HL-60/S4 (cell line): ENCODE results near the gene CHPF.

Experiments
- in situ Hi-C: fragments of 300-500 bp; cut with MboI; formaldehyde crosslinking; loops from 2 replicates; pipeline ENCODE4 v1.14.3; 2022; ENCODE audit warnings: low sequenced_read_pairs

The CHPF gene

DNA sequence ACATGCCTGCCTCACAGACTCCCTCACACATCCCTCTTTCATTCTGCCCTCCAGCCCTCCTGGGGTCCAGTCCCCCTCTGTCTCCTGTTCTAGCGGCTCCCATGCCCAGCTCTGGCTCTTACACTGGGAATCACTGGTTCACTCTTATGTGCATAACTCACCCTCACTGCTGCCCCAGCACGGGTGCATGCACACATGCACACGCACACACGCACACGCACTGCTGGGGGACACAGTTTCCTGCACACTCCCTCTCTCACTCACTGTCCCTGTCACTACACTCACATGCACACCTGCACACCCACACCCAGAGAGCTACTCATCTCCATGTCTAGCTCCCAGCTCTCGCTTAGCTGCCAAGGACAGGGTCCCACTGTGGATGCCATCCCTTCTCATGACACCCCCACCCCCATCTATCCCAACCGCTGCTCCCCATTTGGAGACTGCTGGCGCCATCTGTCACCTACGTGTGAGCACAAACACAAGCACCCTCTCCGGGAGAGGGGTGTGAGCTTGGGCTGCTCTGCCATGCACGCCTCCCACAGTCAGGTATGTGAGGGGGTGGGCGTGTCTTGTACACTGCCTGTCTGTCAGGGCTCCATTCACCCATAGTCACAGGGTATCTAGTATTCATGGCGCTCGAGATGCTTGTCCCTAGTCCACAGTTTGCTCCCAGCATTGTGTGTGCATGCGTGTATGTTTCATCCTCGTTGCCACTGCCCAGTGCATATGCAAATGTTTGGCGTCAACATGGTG, 27.6 kb downstream of the CHPF start:
- in situ Hi-C loops: no loop called here

DNA sequence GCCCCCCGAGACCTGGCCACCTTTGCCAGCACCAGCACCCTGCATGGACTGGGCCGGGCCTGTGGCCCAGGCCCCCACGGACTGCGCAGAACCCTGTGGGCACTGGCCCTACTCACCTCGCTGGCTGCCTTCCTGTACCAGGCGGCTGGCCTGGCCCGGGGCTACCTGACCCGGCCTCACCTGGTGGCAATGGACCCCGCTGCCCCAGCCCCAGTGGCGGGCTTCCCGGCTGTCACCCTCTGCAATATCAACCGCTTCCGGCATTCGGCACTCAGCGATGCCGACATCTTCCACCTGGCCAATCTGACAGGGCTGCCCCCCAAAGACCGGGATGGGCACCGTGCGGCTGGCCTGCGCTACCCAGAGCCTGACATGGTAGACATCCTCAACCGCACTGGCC, 28.8 kb downstream of the CHPF start:
- in situ Hi-C loops: no loop called here

DNA sequence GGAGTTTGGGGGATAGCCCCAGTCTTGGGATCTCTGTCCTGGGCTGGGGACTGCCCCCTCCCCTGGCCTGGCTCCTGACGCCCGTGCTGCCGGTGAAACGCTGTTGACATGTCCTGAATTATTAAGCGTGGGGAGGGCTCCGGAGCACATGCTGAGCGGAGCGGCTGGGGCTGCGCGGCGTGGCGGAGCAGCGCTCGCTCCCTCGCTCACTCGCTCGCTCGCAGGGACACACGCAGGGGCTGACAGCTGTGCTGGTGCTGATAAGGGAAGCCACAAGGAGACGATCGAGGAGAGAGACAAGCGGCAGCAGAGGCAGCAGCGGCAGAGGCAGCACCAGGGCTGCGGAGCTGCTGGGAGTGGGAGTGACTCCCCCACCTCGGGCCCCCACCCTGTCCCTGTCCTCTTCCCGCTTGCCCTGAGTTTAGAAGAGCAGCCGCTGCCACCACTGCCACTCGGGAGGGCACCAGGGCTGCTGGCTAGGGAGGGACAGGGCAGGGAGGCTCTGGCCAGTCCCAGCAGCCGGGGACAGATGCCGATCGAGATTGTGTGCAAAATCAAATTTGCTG, 29.3 kb downstream of the CHPF start, which contains the start of gene ASIC4:
TSS of gene ASIC4 (plus strand) at position 287 of the 566 bp plus-strand sequence. CDS start at position 530, 243 bp downstream.
- in situ Hi-C loops: no loop called here

DNA sequence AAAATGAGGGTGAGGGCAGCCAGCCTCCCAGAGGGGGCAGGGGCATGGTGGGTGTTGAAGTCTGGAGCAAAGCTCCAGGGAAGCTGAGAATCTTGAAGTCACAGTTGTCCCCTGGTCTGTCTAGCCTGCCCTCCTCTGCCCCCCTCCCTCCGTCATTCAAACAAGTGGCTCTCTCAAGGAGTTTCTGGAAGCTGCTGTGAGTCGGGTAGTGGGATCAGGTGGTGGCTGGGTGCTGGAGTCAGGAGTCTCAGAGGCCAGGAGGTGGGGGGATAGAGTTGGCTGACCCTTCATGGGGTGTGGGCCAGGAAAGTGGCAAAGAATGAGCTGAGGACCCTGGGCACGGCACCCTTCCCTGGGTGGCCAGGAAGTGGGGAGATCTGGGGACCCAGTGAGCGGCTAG, 29.8 kb downstream of the CHPF start:
- in situ Hi-C loops: no loop called here

DNA sequence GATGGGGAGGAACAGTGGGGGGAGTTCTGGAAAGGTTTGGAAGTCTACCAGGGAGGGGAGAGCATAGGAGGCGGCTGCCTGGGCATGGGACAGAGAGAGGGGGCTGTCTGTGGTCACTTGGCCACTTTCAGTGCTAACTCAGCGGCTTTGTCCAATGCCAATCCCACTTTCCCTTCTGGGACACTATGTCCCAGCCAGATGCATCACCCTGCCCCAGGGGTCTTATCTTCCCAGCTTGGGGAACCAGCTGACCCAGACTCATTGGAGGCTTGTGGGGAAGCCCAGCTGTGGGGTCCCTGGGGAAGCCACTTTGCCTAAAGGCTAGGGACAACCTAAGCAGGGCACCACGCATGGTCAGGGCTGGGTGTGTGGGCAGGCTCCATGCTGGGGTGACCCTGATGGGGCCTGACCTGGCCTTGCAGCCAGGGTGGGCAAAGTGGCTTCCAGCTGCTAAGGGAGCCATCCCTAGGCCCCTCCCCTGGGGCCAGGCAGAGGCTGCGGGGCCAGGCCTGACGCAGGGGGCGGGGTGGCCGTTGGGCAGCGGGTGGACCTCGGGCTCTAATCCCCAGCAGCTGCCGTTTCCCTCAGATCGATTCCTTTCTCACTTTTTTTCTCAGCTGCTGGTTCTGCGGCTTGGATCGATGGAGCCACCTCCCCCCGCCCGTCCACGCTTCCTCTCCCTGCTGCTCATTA, 30.9 kb downstream of the CHPF start:
- in situ Hi-C loops: no loop called here

DNA sequence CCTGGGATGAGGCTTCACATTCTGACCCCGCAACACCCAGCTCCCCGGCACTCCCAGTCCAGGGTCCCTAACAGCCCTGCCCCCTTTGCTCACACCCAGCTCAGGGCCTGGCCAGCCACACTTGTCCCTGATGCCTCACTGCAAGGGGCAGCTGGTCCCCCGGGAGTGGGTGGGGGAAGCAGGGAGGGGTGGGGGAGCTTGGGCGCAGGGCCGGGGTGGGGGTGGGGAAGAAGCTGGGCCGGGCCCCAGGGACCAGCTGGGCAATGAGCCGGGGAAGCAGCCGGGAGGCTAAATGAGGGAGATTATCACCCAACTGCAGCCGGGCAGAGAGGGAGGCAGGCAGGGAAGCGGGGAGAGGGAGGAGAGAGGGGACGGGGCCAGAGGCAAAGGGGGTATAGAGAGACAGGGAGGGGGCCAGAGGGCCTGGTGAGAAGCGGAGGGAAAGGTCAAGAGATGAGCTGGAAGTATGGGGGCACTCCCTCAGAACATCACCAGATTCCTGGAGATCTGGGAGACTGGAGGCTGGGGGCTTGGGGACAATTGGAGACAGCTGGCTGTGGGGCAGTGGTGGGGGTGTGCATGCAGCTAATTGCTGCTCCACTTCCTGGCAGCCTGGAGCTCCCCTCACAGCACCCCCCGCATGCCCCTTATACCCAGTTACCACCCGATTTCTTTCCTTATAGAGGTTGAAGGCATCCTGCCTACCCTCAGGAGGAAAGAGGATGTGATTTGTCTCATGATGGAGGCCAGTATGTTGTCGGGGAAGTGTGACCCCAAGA, 31.9 kb downstream of the CHPF start:
- in situ Hi-C loops: no loop called here

DNA sequence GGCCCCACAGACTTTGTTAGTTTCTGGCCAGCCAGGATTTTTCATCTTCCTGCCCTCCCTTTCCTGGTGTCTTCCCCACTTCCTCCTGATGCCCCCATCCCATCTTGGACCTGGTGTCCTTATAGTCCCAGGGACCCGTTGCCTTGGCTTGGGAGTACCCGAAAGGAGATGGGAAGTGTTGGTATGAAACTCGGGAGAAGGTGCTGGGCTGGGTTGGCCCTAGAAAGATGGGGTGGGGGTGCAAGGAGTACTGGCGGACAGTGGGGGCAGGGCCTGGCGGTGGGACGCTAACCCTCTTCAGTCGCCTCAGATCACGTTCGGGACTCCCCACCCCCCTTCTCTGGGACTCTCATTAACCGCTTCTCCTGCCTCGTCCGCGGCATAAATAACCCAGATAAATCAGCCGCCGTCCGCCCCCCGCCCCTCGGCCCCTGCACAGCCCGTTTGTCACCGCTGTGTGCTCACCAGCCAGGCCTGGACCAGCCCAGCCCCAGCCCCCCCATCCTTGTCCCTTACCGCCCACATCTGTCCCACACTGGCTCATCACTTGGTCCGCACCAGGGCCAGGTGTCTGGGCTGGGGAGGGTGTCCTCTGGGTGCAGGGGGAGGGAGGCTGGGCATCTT, 33.0 kb downstream of the CHPF start:
- in situ Hi-C loops: no loop called here

DNA sequence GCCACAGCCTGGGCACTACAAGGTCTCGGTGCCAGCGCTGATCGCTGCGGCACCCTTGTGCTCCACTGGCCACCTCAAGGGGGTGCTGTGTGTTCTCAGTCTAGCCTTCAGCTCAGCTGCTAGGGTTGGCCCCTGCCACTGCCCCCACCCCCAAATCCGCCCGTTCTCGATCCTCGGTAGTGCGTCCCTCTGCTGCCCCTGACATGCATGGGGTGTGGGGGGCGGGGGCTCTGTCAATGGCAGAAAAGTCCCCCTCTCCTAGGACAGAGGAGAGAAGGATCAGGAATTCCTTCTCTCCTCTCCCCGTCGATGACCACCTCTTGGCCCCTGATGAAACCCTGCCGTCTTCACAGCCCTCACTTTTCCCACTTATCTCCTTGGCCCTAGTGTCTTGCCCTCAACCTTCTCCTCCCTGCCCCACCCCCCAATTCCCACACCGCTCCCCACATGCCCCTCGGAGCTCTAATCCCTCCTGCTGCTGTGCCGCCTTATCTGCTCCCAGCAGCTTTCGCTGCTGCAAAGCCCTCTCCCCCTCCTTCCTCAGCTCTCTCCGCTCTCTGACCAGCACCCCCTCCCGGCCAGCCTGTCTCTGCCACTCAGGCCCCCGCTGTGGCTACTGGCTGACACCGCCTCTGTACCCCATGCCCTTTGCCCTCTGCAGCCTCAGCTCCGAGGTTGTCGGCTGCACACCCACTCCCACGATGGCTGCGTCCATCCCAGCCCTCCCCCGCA, 33.7 kb downstream of the CHPF start:
- in situ Hi-C loops: no loop called here

DNA sequence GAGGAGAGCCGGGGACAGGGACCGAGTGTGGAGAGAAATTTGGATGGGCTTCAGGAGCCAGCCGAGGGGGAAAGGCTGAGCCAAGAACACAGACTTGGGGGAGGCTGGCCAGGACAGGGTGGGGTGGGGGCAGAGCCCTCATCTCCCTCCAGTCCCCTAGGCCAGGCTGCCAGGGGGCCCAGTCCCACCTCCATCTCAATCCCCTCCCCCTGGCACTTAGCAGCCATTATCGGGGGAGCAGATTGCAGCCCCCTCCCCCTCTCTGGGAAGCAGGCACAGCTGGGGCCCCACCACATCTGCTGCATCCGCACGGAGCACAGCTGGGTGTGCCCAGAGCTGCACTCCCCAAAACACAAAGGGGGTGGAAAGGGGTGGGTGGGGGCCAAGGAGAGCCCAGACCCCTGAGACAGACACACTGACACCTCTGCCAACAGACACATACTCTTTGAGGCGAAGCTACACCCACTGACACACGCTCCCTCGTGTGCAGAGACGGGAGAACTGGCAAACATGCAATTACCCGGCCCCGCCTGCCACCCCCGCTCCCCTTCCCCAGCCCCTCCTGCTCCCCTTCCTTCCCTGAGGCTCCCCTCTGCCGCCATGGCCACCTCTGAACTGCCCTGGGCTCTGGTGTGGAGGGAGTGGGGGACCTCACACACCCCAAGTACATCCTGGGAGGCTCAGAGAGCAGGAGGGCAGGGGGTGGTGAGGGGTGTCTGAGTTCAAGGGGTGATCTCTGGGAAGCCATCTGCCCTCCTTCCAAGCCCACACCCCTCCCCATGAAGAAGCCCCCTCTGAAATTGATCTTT, 34.4 kb downstream of the CHPF start:
- in situ Hi-C loops: no loop called here

DNA sequence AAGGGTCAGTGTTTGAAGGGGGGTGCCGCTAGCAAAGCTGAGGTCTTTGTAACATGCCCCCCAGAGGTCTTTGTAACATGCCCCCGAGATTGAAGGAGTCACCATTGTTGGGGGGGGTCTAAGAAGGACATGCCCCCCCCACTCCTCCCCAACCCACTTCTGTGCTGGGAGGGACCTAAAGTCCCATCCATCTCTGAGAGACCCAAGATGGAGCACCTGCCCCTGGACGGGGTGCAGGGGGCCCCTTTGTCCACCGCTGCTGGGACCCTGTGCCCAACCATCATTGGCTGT, 35.2 kb downstream of the CHPF start:
- in situ Hi-C loops: no loop called here

DNA sequence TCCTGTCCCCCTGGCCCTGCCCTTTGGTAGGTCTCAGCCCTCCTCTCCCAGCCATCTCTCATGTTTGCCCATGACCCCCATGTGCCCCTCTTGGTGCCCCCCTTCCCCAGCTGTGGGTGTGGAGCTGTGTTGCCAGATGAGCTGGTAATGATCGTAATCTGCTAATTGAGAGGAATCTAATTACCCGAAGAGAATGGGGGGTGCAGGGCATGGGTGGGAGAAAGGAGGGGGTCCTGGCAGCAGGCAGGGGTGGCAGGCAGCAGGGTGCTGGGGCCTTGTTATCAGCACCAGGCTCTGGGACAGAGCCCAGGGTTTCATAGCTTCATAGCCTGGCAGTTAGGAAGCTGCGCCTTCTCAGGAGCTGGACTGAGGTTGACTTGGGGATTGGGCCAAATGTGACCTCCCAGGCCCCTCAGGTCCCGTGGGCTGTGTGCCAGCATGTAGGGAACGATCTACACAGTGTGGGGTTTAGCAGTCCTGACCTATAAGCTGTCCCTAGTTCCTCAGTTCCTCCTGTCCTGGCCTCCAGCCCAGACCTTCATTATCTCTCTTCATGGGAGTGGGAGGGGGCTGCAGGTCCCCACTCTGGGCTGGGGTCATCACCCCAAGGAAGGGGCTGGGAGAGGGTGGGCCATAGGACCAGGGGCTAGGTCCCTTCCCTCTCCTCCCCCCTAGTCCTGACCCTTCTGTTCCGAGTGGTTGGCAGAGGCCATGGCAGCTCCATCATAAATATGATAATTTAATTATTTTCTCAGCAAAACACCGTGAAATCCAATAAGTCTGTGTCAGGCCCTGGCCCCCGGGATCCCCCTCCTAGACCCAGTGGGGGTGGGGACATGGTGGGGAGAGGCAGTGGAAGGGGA, 35.8 kb downstream of the CHPF start:
- in situ Hi-C loops: no loop called here

DNA sequence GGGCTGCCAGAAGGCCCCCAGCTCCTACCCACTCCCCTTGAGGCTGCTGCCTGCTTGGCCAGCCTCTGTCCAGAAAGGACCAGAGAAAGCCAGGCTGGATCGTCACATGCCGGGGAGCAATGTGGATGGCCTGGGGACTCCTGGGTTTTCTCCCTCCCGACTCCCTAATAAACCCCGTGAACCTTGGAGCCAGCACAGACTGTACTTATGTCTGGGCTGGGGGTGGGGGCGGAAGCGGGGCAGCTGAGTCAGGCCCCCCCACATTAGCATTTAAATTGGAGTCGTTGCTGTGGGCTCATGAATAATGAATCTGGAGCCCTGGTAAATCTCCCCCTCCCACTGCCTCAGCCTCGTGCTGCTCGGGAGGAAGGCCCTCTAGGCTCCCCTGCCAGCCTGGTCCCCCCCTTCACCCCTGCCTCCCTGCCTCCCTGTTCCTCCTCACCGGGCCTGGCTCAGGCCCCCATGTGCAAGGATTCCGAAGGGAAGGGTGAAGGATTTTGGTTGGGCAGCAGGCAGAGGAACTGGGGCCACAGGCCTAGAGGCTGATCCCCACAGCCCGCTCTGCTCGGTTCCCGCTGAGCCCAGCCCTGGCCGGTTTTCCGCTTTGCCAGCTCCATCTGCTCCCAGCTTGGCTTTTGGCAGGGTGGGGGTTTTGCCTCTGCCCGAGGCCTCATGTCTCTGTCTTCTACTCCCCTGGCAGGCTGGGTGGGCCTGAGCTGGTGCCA, 36.6 kb downstream of the CHPF start:
- in situ Hi-C loops: no loop called here

DNA sequence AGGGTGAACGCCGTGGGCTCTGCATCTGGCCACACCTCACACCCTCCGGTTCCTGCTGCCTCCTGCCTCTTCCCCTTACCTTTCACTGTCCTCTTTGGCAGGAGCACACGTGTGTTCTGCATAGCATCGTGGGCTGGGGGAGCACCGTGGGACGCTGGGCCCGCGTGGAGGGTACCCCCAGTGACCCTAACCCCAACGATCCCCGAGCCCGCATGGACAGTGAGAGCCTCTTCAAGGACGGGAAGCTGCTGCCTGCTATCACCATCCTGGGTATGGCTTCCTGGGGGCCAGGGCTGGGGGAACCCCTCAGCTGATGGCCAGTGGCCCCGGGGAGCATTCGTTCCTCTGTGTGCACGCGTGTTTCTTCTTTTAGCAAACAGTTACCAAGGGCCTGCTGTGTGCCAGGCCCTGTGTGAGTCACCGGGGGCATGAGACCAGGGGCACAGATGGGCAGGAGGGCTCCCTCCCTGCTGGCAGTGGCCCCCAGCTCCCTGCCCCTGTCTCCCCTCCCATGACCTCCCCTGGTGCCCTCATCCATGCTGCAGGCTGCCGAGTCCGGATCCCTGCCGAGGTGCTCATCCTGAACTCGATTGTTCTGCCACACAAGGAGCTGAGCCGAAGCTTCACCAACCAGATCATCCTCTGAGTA, 37.3 kb downstream of the CHPF start:
- in situ Hi-C loops: no loop called here

DNA sequence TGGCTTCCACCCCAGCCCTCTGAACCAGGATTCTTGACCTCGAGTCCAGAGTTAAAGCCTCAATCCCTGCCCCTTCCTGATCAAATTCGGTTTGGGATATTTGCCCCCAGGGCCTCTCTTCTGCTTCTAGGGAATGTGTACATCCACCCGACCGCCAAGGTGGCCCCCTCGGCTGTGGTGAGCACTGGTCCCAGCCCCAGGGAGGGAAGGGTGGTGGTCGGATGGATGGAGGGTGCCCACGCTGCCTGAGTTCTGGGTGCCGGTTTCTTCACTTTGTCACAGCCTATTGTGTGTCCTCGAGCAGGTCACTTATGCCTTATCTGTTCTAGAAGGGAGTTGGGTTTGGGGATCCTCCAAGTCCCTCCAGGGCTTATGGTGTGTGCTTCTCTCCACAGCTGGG, 38.0 kb downstream of the CHPF start:
- in situ Hi-C loops: no loop called here

DNA sequence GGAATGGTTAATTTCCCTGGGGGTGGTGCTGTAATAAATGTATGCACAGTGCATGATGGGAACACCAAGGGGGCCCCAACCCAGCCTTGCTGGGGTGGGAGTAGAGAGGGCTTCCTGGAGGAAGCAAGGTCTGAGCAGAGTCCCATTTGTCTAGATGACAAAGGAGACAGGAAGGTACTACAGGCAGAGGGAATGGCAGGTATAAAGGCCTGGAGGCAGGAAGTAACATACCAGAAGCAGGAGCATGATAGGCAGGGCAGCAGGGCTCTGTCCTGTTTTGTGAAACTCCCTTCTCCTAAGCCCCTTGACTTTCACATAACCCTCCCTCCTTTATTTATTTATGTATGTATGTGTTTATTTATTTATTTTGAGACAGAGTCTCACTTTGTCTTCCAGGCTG, 41.0 kb downstream of the CHPF start:
- in situ Hi-C loops: no loop called here

DNA sequence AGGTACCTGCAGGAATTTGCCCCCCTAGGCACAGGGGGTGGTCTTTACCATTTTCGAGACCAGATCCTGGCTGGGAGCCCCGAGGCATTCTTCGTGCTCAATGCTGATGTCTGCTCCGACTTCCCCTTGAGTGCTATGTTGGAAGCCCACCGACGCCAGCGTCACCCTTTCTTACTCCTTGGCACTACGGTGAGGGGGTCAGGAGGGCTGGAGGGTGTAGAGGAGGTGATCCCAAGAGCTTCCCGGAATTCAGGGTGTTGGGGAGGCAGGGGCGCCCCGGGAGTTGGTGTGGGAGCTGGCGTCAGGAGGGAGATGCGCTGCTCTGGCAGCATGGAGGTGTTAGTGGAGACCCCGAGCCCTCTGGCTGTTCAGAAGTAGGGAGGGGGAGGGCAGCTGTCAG, 41.8 kb downstream of the CHPF start:
- in situ Hi-C loops: no loop called here

DNA sequence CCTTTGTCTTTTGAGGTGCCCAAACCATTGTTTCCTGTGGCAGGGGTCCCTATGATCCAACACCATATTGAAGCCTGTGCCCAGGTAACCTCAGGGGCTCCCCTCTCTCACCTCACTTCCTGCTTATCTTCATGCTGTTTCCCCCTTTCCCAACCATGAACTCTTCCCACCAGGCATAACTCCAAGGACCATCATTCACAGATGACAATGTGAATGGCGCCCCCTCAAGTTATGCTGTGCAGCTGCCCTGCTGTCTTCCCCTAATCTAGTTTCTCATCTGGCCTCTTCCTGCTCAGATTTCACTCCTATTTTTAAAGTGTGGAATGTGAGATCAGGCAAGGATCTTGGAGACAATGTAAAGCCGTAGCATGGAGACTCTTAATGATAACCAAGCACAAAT, 43.5 kb downstream of the CHPF start:
- in situ Hi-C loops: no loop called here

DNA sequence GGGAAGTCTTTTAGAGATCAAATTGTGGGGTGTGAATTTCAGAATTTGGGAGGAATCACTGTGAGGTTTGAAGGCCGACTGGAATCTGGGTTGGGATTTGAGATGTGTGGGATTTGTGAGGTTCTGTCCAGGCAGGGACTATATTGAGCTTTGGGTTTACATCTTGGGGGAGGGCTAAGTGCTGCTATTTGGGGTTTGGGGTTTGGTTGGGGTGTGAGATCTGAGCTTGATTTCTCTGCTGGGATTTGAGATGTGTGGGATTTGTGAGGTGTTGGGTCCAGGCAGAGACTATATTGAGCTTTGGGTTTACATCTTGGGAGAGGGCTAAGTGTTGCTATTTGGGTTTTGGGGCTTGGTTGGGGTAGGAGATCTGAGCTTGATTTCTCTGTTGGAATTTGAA, 44.1 kb downstream of the CHPF start:
- in situ Hi-C loops: no loop called here
